ENCODE measurements around the gene REPIN1. TPM values are rescaled to one million over a fixed set of nuclear protein-coding genes. Genes with fewer than 3 reads are reported as not detected.
"Not testable (repeated sequence)": the region's sequence is repeated elsewhere in the genome, so short reads cannot be mapped to it uniquely, and the experiment has no call there.

Gene REPIN1
- polyA plus RNA-seq, 12 donors, result 49.8 to 195 (median 67.2) TPM

DNA sequence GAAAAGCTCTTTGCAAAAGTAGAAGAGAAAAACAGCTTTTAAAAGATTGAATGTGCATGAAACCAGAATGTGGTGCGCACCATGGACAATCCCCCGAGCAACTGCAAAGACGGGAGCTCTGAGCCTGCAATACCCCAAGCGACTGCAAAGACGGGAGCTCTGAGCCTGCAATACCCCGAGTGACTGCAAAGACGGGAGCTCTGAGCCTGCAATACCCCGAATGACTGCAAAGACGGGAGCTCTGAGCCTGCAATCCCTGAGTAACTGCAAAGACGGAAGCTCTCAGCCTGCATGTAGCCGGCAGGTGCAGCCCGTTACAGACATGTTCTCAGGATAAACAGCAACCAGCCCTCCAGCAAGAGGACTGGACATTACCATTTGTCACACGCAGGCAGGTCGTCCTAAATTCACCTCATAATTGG is 16.7 kb downstream of the REPIN1 start:
- no peak for DNase-seq

DNA sequence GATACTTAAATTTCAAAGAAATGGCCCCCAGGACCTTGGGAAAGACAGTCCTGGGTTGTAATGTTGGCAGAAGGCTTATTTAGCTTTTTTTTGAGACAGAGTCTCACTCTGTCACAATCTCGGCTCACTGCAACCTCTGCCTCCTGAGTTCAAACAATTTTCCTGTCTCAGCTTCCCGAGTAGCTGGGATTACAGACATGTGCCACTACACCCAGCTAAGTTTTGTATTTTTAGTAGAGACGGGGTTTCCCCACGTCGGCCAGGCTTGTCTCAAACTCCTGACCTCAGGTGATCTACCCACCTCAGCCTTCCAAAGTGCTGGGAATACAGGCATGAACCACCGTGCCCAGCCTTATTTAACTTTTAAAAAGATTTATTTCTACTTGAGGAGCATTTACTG is 17.3 kb downstream of the REPIN1 start:
- DNase-seq, result not testable (repeated sequence)

DNA sequence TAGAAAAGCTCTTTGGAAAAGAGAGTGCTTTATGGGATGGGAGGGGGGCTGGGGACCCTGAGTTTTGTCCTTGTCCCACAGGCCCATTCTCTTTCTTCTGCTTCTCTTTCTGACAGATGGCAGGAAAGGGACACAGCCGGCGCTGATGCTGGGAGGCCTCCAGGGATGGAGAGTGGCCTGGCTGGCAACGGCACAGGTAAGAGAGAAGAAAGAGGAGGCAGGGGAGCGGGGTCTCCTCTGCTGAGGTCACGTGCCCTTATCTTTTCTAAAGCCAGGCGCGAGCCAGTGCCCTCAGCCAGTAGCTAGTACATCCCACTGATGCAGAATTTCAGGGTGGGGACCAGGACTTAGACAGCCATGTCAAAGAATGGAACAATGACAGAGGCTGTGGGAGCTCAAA is 19.7 kb downstream of the REPIN1 start:
- DNase-seq, result no peak

DNA sequence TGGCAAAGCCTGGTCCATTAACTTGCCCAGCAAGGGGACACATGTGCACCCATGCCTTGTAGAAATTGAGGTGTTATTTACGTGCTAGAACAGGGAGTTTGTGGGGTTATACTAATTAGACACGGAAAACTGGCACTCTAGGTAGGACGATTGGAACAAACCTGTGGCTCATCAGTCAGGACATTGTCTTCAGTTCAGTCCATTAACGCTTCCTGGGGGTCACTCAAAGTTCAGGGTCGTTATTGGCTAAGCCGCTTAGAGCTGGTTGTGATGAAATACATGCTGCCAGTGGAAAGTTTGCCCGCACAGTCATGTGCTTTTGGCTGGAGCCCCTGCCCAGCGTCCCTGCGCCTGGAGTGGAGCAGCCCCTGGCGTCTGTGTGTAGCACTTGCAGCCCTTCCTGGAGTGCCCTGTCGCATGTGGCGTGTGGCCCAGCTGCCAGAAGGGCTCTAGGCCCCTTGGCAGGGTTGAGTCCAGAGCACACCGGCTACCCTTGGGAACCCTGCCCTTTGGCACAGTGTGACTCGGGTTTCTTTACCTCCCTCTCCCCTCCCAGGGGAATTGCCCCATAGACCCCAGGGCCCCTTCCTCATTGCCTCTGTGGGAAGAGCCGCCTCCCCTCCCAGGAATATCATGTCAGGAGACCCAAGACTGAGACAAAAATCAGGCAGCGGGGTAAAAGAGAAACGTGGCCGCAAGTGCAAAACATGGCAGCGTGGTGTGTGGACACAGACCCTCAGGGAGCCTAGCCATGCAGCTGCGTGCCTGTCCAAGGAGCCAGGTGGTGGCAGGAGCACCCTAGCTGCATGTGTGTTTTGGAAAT is 20.3 kb downstream of the REPIN1 start:
- peak; percentile 46 for DNase-seq

DNA sequence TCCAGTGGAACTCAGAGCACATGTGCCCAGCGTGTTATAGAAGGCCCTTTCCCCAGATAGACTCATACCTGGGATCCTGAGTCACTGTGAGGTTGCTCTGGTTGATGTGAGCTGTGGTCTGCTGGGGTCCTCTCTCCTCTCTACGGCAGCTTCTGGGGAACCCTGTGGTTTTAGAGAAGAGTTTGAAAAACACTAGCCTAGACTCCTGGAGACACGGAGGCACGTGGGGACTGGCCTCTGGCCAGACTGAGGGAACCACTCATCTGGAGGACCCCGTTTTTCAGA is 20.9 kb downstream of the REPIN1 start:
- DNase-seq, result no peak

DNA sequence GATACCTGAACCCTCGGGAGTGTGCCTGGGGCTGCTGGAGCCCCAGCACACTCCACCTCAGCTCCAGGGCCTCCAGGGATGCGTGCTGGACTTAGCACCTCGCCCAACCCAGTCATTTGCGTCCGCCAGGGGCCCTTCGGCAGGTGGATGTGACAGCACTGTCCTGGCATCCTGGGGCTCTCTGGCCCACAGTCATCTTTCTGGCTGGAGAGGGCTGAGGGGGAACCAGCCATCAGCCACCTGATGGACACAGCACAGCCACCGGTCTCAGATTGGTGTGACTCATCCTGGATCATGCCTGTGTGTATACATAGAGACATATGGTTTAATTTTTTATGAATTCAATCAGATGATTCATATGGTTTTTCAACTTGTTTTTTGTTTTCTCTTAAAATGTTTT is 21.6 kb downstream of the REPIN1 start:
- no peak for DNase-seq

DNA sequence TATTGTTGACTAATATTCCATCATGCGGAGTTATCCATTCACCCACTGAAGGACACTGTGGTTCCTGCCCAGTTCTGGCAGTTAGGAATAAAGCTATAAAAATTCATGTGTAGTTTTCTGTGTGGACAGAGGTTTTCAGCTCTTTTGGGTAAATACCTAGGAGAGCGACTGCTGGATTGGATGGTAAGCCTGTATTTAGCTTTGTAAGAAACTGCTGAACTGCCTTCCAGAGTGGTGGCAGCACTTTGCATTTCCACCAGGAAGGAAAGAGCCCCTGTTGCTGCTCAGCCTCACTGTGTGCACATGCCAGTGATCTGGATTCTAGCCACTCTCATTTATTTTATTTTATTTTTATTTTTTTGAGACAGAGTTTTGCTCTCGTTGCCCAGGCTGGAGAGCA is 24.7 kb downstream of the REPIN1 start:
- no peak for DNase-seq

DNA sequence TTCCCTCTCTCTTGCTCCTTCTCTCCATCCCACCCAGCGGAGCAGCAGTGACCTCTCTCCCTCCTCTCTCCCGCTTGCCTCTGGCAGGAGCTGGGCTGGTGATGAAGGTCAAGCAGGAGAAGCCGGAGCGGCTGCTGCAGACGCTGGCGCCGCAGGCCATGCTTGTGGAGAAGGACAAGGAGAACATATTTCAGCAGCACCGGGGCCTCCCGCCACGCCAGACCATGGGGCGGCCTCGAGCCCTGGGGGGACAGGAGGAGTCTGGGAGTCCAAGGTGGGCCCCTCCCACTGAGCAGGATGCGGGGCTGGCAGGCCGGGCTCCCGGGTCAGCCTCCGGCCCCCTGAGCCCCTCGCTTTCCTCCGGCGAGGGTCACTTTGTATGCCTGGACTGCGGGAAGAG is 27.8 kb downstream of the REPIN1 start:
- no peak for DNase-seq

DNA sequence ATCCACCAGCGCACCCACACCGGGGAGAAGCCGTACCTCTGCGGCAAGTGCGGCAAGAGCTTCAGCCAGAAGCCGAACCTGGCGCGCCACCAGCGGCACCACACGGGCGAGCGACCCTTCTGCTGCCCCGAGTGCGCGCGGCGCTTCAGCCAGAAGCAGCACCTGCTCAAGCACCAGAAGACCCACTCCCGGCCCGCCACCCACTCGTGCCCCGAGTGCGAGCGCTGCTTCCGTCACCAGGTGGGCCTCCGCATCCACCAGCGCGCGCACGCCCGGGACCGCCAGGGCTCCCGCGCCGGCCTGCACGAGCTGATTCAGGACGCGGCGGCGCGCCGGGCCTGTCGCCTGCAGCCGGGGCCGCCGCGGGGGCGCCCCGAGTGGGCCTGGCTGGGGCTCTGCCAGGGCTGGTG is 28.2 kb downstream of the REPIN1 start:
- DNase-seq, result no peak

DNA sequence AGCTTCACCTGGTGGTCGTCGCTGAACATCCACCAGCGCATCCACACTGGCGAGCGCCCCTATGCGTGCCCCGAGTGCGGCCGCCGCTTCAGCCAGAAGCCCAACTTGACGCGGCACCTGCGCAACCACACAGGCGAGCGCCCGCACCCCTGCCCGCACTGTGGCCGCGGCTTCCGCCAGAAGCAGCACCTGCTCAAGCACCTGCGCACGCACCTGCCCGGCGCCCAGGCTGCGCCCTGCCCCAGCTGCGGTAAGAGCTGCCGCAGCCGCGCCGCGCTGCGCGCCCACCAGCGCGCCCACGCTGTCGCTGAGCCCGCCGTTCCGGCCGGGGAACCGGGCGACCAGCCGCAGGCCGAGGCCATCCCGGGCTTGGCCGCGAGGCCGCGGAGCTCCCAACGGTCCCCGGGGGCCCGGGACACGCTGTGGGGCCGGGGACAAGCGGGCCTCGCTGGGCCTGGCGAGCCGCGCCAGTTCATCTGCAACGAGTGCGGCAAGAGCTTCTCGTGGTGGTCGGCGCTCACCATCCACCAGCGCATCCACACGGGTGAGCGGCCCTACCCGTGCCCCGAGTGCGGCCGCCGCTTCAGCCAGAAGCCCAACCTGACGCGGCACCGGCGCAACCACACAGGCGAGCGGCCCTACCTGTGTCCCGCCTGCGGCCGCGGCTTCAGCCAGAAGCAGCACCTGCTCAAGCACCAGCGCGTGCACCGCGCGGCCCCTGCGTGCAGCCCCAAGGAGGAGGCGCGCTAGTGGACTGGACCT is 28.9 kb downstream of the REPIN1 start:
- DNase-seq, result no peak

DNA sequence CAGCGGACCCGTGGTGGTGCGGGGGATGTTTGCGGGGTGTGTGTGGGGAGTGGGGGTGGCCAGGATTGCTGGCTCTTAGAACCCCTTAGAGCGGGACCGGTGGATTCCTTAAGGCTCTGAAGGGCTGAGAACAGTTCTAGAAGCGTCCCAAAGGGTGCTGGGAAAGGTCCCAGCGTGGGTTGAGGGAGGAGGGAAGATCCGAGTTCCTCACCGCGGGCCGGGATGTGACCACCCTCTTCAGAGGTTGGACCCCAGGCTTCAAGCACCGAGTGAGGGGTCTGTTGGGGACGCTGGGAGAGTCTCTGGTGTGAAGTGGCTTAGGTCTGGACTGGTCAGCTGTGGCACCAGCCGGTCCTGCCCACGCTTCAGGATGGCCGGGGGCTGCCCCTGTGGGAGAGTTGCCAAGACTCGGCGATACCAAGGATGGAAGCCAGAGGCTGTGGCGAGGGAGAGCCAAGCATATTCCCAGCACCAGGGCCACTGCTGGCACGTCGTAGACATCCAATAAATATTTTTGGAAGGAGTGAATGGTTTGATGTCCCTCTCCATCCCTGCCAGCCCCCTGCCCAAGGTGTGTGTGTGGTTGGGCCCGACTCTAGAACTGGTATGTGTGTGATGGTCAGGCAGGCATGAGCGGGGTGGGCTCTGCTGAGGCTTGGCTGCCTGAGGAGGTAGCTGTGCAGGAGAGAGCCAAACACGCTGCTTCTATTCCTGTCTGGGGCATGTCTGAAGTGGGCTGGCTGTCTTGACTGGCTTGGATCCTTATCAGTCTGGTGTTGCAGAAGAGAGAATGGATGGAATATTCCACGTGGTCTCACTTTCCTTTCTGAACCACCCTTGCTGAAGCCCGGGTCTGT is 29.7 kb downstream of the REPIN1 start:
- DNase-seq, result no peak

DNA sequence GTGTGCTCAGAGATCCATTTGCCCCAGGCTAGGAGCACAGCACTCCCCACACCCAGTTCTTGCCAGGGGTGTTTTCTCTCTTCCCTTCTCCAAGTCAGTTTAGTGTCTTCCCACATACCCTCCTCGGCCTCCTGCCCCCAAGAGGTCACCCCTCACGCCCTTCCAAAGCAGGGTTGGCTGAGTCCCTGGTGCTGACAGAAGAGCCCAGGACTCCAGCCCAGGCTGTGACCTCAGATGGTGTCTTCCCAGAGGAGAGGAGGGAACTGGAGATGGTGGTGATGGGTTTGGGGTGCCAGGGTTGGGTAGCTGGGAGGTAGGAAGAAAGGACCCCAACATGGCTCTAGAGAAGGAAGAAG is 30.3 kb downstream of the REPIN1 start:
- DNase-seq, result no peak

DNA sequence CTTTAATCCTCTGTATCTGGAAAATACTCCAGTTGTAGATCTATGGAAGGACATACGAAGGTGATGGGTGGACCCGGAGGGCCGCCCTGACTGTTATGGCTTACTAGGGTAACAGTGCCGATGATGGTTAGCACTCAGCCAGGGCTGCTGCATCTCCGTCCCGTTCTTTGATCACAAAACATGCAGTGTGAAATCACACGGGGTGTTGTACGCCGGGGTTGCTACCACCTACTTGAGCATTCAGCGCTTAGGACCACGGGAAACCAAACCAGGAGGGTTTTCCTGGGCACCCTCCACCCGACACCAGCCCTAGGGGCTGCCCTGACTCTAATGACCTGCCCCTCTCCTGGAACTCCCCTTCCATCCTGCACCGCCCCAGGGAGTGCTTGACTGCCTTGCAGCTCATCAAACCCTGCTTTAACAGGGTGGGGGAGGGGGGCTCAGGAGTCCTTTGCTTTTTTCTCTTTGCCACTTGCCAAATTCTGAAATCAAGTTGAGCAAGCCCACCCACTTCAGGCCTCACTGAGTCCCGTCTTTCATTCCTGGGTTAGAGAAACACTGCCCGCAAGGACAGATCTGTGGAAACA is 30.9 kb downstream of the REPIN1 start:
- no peak for DNase-seq

DNA sequence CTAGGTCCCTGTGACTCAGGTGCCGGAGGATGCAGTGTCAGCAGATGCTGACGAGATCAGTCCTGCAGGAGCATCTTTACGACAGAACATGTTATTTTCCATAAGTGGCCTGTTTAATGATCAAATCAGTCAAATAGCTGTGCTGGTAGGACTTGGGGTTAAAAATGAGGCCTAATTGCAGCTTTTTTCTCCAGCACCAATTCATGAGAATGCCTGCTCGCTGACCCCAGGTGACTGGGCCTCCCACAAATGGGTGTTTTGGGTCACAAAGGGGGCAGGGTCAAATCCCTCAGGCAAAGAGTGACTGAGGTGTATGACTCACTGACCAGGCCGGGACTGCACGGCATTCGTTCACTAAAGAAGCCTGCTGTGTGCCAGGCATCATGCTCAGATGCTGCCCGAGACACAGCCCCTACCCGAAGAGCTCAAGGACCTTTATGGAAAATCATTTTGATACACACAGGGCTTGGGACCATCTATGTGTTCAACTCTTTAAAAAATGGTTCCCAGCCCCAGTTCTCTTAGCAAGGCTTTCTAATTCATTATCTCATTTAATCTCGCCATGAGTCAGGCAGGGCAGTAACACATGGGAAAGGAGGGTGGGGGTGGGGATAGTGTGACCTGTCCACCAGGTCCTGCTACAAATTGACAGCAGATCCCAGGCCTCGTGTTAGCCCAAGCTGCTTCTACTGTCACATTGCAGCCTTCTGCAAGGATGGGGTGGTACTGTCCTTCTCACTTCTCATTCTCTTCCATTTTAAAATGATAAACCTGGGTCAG is 31.6 kb downstream of the REPIN1 start:
- DNase-seq, result no peak

DNA sequence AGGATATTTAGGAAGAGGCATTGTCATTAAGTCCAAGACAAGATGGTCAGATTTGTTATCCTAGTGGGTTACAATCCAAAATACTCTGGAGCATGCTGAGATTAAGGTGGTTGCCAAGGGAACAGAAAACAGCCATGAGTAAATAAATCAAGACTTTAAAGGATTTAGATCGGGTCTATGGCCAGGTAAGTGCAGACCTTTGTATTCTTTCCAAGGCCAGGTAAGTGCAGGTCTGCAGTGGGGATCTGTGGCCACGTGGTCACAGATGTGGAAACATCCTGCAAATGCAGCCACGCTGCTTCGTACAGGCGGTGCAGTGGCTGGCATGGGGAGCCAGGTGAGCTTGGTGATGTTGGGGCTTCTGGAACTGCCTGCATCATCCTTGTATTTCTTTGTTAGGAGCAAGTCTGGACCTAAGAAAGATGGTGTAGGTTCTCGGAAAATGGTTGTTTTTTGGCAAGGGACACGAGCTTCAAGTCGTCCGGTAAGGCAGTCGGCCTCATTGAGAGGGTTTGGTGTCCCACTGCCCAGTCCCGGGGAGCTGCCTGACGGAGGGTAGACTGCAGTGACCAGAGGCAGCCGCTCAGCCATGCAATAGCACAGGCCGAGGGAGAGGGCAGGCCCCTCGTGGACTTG is 32.3 kb downstream of the REPIN1 start:
- no peak for DNase-seq

DNA sequence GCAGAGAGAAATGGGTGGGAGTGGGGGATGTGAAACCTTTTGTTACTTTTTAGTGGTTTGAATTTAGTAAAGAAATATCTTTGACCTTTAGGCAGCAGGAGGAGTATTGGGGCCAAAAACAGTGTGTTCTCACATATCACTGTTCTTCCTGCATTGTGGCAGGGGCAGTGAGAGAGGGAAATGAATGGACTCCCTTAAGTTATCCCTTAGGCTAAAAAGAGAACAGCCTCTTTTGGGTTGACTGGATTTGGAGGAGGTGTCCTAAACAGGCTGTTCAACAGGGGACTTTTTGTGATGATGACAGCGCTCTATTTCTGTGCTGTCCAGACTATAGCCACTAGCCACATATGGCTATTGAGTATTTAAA is 32.8 kb downstream of the REPIN1 start:
- no peak for DNase-seq

DNA sequence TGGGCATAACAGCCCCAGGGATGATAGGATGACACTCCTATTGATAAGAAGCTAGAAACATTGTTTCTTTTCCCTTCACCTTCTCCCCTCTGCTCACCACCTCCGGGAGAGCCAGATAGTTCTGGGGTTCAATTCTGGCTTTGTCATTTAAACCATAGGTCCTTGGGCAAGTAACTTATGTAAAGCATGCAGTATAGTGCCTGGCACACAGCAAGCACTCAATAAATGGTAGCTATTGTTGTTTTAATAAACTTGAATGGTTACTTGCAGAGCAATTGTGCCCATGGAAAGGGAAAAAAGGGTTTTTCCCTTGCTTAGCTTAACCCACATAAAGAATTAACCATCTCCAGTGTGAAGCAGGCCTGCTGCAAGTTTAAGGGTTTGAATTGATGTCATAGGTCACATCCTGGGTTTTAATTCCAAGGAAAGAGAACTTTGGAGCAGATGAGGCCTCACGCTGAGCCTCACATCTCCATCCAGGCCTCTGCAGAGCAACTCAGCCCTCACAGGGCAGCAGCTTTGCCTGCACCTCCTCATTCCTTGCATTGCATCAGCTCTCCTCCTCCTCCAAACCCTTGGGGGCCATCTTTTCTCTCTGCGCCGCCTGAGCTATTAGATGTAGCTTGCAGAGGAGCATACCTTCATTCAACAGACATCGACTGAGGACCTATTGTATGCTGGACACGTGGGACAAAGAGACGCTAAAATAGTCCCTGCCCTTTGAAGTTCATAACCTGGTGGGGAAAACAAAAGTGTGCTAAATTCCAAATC is 33.4 kb downstream of the REPIN1 start:
- no peak for DNase-seq

DNA sequence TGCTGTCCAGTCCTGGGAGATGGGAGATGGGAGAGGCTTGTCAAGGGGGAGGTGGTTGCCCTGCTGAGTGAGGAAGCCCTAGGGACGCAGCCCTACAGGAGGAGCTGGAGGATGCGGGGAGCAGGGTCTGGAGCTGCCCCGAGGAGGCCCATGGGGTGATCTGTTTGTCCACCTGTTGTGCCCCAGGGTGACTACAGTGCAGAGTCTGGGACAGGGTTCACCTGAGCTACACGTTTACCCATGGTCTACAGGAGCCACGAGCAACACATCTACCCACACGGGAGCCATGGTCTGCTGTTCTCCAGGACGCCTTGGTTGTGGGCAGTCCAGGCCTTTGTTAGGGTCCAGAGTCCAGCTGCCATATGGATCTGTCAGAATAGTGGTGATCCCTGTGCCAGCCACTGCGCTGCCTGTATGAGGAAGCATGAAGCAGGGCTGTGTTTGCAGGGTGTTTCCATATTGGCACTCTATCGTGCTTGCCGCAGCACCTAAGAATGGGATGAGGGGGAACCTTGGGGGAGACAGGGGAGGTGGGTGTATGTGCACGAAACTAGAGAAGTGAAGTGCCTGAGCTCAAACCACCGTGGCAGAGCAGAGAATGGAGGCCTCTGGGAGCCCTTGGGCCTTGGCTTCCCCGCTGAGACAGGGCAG is 34.2 kb downstream of the REPIN1 start:
- DNase-seq, result no peak

DNA sequence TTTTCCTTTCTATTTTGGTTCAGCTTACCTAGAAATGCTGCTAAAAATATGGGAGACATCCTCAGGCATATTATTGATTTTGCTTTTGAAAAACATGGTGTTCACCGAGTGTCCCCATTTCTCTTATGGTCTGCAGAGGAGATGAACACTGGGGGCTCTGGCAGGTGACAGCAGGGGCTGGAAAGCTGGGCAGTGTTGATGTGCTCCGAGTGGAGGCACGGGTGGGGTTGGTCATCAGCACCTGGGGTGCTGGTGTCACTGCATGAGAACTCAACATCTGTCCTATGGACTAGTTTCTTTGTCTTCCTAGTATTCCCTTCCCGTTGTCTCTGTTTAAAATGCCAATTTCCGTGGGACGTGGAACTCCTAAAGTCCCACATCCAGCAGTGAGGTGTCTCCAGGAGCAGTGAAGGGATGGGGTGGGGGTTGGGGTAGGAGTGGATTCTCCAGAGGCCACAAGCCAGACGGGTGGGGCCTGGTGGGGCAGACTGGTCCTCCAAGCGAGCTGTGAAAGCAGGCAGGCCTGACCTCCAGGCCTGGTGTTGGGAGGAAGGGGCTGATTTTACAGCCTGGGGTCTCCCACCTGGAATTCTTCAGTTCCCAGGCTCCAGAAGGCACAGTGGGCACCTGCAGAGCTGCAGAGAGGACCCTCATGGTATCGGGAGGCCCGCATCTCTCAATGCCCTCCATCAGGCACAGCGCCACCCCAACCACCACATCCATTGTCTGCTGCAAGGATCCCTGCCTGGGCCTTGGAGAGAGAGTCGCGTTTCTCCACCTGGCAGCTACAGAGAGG is 35.0 kb downstream of the REPIN1 start:
- DNase-seq, result no peak
